T-helper 22 cell (primary cell): ENCODE results near the gene TMEM120A.

Experiments used
- DNase-seq: peaks from one replicate; pipeline ENCODE4 v3.0.0-alpha.2; 2020; ENCODE audit warnings: low read depth

TMEM120A gene

DNA sequence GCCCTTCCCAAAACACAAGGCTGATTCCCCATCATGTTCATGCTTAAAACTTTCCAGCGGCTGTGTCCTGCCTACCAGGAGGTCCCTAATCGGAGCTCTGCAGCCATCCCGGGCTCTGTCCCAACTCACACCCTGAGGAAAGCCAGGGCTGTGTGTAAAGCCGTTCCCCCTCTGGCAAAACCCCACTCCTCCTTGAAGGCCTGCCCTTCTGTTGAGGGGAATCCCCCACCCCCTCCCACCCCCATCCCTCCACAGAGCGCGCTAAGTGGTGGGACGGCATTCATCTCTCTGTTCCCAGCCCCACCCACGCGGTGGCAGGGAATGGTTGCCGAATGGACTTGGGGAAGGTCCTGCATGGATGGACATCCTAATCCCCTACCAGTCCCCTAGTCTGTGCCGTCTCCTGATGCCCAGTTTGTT, 667 bp upstream of the TMEM120A start:
- no peak for DNase-seq

DNA sequence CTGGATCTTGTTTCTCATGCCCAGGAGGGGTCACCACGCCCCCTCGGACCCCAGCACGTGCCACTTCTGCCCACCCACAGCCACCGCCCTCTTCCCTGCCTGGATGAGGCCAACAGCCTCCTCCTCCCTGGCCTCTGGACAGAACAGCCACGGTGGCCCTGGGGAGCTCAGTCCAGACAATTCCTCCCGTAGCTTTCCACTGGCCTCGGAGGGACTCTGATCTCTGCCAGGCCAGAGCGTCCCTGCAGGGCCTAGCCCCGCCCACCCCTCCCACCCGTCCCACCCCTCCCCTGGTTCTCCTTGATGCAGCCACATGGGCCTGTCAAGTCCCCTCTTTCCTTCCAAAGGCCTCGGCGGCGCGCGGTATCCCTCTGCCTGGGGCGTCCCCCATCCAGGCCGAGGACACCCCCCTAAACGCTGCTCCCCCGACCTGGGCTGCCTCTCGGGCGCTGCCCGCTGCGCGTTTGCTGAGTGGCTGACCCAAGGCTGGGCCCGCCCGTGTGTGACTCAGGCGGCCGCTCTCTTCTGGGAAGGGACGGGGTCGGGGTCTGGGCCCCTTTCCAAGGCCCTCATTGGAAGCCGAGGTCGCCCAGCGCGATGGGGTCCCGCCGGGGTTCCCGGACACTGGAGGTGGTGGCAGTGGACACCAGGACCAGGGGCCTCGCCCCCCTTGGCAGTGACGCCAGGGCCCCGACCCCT, 557 bp downstream of the TMEM120A start:
- DNase-seq, result no peak

DNA sequence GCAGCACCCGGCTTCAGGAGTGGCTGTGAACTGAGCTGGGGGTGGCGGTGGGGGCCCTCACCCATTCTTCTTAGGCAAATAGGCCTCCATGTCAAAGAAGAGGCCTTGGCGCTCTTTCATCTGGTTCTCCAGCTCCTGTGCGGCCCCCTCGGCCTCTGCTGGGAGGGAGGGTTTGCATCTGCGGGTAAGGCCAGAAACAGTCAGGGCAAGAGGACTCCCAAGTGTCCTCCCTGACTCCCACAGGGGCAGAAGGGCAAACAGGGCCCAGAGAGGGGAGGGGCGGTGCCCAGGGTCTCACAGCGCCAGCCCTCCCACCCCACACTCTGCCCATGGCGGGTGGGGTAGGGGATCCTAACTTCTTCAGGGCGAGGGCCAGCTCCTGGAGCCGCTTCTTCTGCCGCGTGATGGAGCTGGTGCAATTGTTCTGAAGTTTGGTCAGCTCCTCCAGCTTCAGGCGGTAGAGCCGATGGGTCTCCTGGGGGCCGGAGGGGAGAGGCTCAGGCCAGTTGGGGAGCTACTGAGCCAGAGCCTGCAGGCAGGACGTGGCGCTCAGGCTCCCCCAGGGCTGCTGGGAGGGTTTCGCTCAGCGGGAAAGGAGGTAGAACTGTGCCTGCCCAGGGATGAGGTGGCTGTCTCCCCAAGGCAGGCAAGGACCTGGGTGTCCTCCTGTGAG, 2.2 kb downstream of the TMEM120A start:
- DNase-seq, result no peak

DNA sequence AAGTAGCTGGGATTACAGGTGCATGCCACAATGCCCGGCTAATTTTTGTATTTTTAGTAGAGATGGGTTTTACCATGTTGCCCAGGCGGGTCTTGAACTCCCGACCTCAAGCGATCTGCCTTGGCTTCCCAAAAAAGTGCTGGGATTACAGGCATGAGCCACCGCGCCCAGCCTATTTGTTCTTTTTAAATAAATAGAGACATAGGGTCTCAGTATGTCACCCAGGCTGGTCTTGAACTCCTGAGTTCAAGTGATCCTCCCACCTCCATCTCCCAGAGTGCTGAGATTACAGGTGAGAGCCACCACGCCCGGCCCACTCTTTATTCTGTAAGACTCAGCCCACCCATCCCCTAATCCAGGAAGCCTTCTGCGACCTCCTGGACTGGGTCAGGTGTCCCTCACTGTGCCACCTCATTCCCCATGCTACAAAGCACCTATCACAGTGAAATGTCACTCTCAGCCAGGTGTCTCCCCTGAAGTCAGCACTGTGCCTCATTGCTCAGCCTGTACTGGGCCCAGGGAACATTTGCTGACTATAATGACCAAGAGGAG, 2.8 kb downstream of the TMEM120A start:
- no peak for DNase-seq

DNA sequence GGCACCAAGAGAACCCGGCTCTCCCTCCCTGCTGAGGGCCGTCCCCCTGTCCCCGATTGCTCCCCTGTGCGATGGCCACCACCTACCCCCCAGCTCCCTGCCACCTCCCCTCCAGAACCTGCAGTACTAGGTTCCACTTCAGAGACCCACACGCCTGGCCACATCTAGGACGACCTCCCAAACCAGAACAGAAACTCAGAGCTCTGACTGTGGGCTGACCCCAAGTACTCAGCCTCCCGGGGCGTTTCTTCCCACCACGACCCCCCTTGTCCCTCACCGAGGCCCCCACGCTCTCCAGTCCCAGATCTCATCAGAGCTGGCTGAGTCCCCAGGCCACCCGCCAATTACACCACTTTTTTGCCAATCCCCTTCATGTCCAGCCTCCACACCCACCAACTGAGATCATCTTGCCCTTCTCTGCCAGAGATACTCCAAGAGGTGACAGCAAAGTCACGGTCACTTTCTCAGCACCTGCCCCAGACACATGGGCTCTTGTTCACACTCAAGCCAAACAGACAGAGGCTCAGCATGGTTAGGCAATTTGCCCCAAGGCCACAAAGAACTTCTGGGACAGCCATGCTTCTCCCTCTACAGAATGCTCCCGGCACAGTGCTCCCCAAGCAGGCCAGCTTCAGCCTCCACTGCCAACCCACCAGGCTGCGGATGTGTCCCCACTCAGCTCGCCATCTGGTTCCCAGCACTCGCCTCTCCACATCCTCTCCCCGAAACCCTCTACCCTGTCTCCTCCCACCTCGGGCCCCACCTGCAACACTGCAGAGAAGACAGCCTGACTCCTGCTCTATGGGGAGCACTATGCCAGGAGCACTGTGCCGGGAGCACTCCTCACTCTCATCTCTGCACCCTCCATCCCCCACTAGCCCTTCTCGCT, 4.7 kb downstream of the TMEM120A start:
- DNase-seq, result no peak

DNA sequence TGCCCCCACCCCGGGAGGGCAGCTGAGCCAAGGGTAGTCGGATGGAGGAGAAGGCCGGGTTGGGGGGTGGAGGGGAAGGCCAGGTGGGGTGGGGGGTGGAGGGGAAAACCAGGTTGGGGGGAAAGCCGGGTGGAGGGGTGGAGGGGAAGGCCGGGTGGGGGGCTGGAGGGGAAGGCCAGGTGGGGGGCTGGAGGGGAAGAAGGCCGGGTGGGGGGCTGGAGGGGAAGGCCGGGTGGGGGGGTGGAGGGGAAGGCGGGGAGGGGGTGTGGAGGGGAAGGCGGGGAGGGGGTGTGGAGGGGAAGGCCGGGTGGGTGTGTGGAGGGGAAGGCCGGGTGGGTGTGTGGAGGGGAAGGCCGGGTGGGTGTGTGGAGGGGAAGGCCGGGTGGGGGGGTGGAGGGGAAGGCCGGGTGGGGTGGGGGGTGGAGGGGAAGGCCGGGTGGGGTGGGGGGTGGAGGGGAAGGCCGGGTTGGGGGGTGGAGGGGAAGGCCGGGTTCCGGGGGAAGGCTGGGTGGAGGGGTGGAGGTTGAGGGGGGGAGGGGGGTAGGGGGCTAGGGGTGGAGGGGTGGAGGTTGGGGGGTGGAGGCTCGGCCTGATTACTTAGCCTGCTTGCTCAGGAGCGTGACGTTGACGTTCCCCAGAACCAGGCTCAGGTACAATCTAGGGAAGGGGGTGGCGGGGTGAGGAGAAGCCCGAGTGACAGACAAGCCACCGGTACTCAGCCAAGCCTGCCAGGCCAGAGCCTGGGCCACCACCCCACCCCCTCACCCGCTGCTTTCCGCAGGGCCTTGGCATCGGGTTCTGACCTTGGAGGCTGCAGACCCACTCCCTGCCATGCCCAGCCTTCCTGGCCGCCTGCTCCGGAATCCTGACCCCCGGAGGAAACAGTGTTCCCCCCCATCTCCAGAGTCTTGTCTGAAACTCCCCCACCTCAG, 5.6 kb downstream of the TMEM120A start:
- no peak for DNase-seq

DNA sequence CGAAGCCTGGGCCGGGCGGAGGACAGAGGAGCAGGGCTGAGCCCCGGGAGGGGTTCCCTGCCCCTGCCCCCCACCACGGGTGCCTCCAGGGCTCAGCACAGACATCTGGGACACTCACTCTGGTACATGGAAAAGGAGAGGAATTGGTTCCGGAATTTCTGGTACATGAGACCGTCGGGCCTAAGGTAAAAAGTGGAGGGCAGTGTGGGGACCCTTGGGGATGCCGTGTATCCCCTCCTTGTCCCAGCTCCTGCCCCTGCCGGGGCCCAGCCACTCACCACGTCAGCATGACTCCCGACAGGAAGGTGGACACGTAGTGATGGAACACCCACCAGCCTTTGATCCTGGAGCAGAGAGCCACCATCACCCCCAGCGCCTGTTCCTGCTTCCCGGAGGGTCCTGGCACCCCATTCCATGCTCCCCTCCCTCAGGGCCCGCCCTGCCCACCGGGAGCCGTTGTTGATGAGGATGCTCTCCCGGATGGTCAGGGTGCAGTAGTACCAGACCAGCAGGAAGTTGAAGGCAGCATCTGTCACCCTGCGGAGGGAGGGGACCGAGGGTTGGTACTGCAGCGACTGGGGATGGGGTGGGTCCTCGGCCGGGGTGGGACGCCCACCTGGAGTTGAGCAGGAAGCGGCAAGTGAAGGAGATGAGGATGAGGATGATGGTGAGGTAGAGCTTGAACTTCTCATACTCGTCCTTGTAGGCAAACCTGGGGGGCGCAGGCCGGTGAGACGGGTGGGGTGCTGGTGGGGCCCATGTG, 6.4 kb downstream of the TMEM120A start:
- DNase-seq, result no peak

DNA sequence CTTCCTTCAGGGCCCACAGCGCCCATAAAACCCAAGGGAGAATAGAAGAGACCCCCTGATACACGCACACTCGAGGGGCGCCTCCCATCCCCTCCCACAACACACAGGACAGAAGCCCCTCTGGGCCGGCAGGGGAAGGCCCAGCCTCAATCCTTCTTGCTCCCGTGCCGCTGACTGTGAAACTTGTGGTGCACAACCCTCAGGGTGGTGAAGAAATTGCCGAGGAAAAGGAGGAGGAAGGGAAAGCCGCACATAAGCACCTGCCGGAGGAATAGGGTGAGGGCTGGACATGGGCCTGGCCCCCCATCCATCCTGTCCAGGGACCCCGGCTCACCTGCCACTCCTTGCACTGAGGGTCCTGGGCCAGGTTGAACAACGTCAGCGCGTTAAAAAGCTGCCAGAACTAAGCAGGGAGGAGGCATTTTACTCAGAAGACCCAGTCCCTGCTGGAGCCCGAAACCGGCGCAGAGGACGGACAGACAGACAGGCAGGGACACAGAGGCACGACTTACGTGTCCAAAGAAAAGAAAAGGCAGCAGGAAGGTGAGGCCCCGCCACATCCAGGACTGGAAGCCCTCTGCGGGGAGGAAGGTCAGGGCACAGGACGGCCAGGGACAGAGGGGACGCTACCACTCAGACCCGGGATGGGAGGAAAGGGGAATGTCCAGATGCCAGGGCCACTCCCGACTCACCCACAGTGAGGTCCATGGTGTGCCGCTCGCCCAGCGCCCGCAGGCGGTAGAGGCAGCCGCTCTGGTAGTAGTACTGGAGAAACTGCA, 7.2 kb downstream of the TMEM120A start:
- no peak for DNase-seq

DNA sequence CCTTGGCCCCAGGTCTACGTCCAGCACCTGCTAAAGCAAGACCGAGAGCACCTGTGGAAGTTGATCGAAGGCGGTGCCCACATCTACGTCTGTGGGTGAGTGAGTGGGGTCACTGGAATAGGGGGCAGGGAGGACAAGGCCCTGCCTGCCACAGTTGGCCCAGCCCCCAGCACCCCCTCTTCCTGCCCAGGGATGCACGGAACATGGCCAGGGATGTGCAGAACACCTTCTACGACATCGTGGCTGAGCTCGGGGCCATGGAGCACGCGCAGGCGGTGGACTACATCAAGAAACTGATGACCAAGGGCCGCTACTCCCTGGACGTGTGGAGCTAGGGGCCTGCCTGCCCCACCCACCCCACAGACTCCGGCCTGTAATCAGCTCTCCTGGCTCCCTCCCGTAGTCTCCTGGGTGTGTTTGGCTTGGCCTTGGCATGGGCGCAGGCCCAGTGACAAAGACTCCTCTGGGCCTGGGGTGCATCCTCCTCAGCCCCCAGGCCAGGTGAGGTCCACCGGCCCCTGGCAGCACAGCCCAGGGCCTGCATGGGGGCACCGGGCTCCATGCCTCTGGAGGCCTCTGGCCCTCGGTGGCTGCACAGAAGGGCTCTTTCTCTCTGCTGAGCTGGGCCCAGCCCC, 8.1 kb downstream of the TMEM120A start:
- no peak for DNase-seq

DNA sequence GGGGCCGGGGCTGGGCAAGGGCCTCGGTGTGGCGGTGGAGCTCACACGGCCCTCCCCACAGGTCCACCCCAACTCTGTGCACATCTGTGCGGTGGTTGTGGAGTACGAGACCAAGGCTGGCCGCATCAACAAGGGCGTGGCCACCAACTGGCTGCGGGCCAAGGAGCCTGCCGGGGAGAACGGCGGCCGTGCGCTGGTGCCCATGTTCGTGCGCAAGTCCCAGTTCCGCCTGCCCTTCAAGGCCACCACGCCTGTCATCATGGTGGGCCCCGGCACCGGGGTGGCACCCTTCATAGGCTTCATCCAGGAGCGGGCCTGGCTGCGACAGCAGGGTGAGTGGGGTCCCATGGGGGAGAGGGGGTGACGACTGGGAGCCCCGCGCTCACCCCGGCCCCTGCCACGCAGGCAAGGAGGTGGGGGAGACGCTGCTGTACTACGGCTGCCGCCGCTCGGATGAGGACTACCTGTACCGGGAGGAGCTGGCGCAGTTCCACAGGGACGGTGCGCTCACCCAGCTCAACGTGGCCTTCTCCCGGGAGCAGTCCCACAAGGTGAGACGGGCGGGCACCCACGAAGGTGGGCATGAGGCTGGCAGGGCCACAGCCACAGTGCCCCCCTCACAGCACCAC, 8.8 kb downstream of the TMEM120A start:
- no peak for DNase-seq

DNA sequence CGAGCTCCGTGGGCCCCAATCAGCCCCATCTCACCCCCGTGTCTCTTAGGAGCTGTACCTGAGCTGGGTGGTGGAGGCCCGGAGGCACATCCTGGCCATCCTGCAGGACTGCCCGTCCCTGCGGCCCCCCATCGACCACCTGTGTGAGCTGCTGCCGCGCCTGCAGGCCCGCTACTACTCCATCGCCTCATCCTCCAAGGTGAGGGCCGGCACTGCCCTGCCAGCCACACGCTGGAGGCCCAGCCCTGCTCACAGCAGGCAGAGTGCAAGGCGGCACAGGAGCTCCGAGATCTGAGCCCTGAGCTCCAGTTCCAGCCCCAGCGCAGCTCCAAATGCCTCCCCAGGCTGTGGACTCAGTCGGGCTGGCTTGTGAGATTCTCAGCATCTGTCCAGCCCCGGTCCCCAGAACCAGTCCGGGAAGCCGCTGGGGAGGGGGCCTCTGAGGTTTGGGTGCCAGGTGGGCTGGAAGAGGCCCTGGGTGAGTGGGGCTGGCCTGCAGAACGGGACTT, 9.3 kb downstream of the TMEM120A start:
- DNase-seq, result no peak

DNA sequence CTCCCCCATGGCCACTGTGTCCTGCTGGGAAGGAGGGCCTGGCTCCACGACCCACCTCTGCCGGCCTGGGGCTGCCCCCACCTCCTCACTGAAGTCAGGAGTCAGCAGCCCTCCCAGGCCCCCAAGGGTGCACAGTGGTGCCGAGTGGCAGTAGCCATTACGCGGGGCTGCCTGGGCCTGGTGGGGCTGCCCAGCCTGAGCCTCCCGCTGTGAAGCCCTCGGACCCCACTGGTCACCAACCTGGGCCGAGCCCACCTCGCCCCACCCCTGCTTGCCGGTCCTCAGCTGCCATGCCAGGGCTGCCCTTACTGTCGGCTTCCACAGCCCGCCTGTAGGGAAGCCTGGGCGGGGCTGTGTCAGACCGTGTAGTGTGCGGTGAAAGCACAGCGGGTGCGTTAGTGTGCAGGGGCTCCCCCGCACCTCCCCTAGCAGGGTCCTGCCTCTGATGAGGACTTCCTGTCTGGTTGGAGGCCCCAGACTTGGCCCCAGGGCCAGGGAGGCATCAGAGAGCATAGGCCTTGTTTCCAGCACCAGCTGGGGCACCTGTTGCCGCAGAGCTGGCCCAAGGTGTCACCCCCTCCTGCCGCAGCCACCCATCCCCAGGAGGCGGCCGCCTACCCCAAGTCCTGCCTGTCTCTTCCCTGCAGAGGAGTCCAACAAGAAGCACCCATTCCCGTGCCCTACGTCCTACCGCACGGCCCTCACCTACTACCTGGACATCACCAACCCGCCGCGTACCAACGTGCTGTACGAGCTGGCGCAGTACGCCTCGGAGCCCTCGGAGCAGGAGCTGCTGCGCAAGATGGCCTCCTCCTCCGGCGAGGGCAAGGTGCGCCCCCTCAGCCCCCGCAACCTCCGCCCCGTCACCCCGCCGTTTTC, 10.0 kb downstream of the TMEM120A start:
- no peak for DNase-seq

DNA sequence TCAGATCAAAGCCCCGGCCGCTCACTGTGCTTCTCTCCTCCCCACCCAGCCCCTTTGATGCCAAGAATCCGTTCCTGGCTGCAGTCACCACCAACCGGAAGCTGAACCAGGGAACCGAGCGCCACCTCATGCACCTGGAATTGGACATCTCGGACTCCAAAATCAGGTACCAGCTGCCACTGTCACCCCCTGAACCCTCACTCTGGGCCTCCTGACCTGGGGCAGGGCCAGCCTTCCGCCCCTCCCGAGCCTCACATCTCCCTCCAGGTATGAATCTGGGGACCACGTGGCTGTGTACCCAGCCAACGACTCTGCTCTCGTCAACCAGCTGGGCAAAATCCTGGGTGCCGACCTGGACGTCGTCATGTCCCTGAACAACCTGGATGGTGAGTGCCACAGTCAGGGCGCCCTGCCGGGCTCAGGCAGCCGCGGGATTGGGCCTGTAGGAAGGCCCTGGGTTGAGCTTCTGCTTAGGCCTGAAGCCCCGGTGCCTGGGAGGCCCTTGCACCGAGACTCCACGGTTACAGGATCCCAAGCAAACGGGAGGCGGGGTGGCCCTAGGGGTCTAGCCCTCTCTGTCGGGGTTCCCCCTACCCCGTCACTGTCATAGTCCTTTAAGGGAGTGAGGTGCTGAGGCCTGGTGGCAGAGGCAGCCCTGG, 10.8 kb downstream of the TMEM120A start:
- no peak for DNase-seq

DNA sequence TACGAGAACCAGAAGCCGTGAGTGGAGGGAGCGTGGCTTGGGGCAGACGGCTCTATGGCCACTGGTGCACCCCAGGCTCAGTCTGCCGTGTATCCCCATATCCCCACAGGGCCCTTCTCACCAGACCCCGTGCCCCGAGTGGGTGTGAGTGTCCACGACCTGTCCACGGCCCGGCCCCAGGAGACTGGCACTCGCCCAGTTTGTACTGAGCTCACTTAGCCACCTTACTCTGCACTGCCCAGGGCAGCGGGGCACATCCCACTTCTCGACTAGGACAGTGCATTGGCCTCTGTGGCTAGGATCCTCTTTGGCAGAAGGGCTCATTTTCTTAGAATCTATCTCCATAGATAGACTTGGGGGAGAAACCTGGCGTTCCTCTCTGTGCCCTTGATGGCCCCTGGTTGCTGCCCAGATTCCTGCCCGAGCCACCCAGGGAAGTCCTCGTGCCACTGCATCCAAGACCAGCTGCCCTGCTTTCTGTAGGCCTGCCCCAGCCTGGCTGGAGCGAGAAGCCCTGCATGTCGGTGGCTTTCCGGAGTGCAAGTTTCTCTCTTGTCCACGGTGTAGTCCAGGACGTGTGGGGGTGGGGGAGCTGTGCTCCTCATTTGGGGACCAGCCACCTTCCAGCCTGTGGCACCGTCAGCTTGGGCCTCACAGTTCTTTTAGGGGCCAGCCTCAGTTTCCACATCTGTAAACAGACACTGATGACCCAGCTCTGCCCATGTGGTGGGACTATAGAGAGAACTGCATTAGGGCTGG, 11.9 kb downstream of the TMEM120A start:
- DNase-seq, result no peak

DNA sequence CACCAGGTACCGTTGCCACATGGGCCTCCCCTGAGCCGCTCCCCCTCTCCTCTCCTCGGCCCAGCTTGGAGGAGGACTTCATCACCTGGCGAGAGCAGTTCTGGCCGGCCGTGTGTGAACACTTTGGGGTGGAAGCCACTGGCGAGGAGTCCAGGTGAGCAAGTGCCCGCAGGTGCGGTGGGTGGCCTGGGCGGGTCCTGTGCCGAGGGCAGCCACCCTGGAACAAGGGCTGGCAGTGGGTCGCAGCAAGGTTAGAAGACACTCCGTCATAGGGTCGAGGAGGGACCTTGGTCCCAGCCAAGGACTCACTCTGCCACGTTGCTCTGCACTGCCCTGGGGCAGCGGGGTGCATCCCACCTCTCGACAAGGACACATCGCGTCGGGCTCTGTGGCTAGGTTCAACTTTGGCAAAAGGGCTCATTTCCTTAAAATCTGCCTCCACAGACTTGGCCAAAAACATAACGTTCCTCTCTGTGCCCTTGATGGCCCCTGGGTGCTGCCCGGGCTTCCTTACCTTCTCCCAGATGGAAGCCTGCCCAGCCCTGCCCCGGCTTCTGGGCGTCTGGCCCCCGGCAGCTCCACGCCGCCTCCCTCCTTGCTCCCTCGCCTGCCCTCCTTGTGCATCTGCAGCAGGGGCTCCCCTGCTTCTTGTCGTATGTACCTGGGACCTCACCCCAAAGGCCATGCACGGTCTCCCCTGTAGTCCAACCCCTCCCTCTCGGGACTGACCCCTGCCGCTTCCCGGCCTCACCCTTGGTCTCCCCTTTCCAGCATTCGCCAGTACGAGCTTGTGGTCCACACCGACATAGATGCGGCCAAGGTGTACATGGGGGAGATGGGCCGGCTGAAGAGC, 12.7 kb downstream of the TMEM120A start:
- DNase-seq, result no peak

DNA sequence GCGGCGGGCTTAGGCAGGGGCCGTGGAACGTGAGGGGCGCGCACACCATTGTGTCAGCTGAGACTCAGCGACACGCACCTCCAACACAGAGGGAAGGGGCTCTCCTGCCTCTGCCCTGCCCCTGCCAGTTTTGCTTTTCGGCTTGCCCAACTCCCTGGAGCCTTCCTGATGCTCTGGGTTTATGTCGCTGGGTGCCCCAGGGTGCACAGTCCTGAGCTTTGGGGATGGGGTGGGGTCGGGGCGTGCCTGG, 13.3 kb downstream of the TMEM120A start:
- DNase-seq, result no peak
